Tibial artery (tissue), 4 donors: ENCODE measurements around the gene CSE1L.

Source experiments
- DNase-seq, 2 donors: peaks; one replicate each; pipeline ENCODE4 v3.0.0-alpha.2; 2019
- H3K27ac ChIP-seq, 2 donors: fragments of 200-600 bp; sonication (generic) in 1 of 2; 1 replicate in 1 of 2; 2 replicates in 1 of 2; pipeline ENCODE4 v1.5.1; 2018 to 2019; ENCODE audit warnings: mild to moderate bottlenecking in 1 of 2
- H3K27me3 ChIP-seq, 2 donors: fragments of 200-600 bp; sonication (generic) in 1 of 2; one replicate each; pipeline versions ENCODE4 v1.5.1 to v1.6.0; 2016 to 2019
- H3K36me3 ChIP-seq, 3 donors: fragments of 200-600 bp; sonication (generic) in 2 of 3; one replicate each; pipeline ENCODE4 v1.5.1; 2016 to 2019; ENCODE audit warnings: mild to moderate bottlenecking in 2 of 3
- H3K4me1 ChIP-seq, 4 donors: fragments of 200-600 bp; sonication (generic) in 2 of 4; 1 replicate in 3 of 4; 2 replicates in 1 of 4; pipeline ENCODE4 v1.5.1; 2016 to 2019
- H3K4me3 ChIP-seq, 2 donors: fragments of 200-600 bp; sonication (generic) in 1 of 2; 1 replicate in 1 of 2; 2 replicates in 1 of 2; pipeline ENCODE4 v1.5.1; 2018 to 2019; ENCODE audit warnings: mild to moderate bottlenecking in 2 of 2
- H3K9me3 ChIP-seq, 3 donors: fragments of 200-600 bp; sonication (generic) in 1 of 3; one replicate each; pipeline ENCODE4 v1.5.1; 2016 to 2019
- CTCF ChIP-seq, 2 experiments: fragments of 200-600 bp in 1 of 2; fragments of 450-650 bp in 1 of 2; IDR thresholded peaks; one replicate each; pipeline ENCODE4 v1.5.1; 2017 to 2019; ENCODE audit warnings: antibody characterized with exemption in 2 of 2, mild to moderate bottlenecking in 1 of 2, moderate library complexity in 1 of 2
- intact Hi-C: fragments of 100-400 bp; cut with DNase I; formaldehyde crosslinking; loops from one replicate; pipeline ENCODE4 v1.15.0; 2023; ENCODE audit warnings: low total_unique reads

Gene CSE1L

GRCh38 chr20:49118307-49118706 lies 72.2 kb downstream of the CSE1L start:
- TF ChIP-seq CTCF (IDR thresholded peaks at IDR 0.05) = no peak
- H3K36me3 ChIP-seq = peaks cover 70 to 96% (median 92%) of the 10 kb centered on the region in 3 donors
- no peaks in the 10 kb centered on the region for H3K4me1 ChIP-seq
- intact Hi-C loops = no loop called here
- no peaks in the 10 kb centered on the region for H3K9me3 ChIP-seq
- no peak overlapping the region for H3K4me3 ChIP-seq
- no peaks in the 10 kb centered on the region for H3K27me3 ChIP-seq
- H3K27ac ChIP-seq = no peak overlapping the region
- DNase-seq = no peak

- Histone ChIP-seq H3K27me3 (no peaks in the 10 kb centered on the region), H3K4me1 (no peaks in the 10 kb centered on the region), H3K9me3 (no peaks in the 10 kb centered on the region), H3K36me3 (peaks cover 65 to 93% (median 89%) of the 10 kb centered on the region in 3 donors), H3K4me3 (no peak overlapping the region), H3K27ac (no peak overlapping the region)
- no peak for DNase-seq
- intact Hi-C loops = no loop called here
- no peak for TF ChIP-seq CTCF (IDR thresholded peaks at IDR 0.05)
Measured at GRCh38 chr20:49119988-49120387, 73.9 kb downstream of the CSE1L start.

GRCh38 chr20:49122920-49123319 lies 76.8 kb downstream of the CSE1L start:
- intact Hi-C loops = no loop called here
- peaks cover 36 to 82% (median 66%) of the 10 kb centered on the region in 3 donors for H3K36me3 ChIP-seq
- no peaks in the 10 kb centered on the region for H3K9me3 ChIP-seq
- H3K4me3 ChIP-seq = no peak overlapping the region
- H3K4me1 ChIP-seq = no peaks in the 10 kb centered on the region
- no peak for DNase-seq
- H3K27me3 ChIP-seq = no peaks in the 10 kb centered on the region
- H3K27ac ChIP-seq = no peak overlapping the region
- TF ChIP-seq CTCF (IDR thresholded peaks at IDR 0.05) = no peak

GRCh38 chr20:49123982-49124381 lies 77.9 kb downstream of the CSE1L start:
- Histone ChIP-seq H3K27ac (no peak overlapping the region), H3K4me3 (no peak overlapping the region), H3K27me3 (no peaks in the 10 kb centered on the region), H3K9me3 (no peaks in the 10 kb centered on the region), H3K4me1 (no peaks in the 10 kb centered on the region), H3K36me3 (peaks cover 26 to 77% (median 58%) of the 10 kb centered on the region in 3 donors)
- intact Hi-C loops = no loop called here
- DNase-seq = no peak
- no peak for TF ChIP-seq CTCF (IDR thresholded peaks at IDR 0.05)

GRCh38 chr20:49132995-49133478 lies 86.9 kb downstream of the CSE1L start:
- H3K36me3 ChIP-seq = peaks cover 0 to 48% (median 28%) of the 10 kb centered on the region in 3 donors
- intact Hi-C loops = loop anchor here (2.0 kb wide), 1 partner anchor 84 kb away; no protein-coding TSS in a partner anchor
- DNase-seq = no peak

More at GRCh38 chr20:49132995-49133478, 86.9 kb downstream of the CSE1L start:
- peak overlapping the region in 1 of 2 donors; percentile 23 for H3K27ac ChIP-seq
- H3K9me3 ChIP-seq = no peaks in the 10 kb centered on the region
- no peak overlapping the region for H3K4me3 ChIP-seq
- peak; percentile 55 to 76 for TF ChIP-seq CTCF (IDR thresholded peaks at IDR 0.05)
- H3K4me1 ChIP-seq = peaks cover 0 to 5% (median 2%) of the 10 kb centered on the region in 4 donors
- no peaks in the 10 kb centered on the region for H3K27me3 ChIP-seq
